Measurements from ENCODE around the gene USO1.

The USO1 gene

DNA sequence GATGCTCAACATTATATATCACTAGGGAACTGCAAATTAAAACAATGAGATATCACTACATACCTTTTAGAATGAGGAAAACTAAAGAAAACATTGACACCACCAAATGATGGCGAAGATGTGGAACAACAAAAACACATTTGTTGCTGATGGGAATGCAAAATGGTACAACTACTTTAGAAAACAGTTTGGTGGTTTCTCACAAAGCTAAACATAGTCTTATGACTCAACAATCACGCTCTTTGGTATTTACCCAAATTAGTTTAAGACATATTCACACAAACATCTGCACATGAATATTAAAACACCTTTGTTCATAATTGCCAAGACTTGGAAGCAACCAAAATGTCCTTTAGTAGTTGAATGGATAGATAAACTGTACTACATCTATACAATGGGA is 53.2 kb downstream of the USO1 start:
- no CpG with 5 or more reads among the region's 2 CpGs for WGBS (ENCODE audit: extremely low coverage, insufficient coverage, low lambda C conversion rate)
- Histone ChIP-seq H2AK5ac (ENCODE audit: low read length) (no peak overlapping the region), H3K56ac (ENCODE audit: low read length) (no peak overlapping the region), H3K4me3 (ENCODE audit: low read length) (no peak overlapping the region), H3K23ac (ENCODE audit: low read length) (no peak overlapping the region), H3K4me2 (ENCODE audit: low read length) (no peak overlapping the region), H3K79me1 (ENCODE audit: low read length) (no peaks in the 10 kb centered on the region), H3K9ac (ENCODE audit: low read length) (no peak overlapping the region), H3K4me1 (ENCODE audit: control insufficient read depth, low read depth, low read length) (no peaks in the 10 kb centered on the region), H2BK15ac (replicated peaks; ENCODE audit: low read depth) (no peak overlapping the region), H3K36me3 (ENCODE audit: control insufficient read depth, insufficient read depth, low read length) (no peaks in the 10 kb centered on the region), H3K18ac (ENCODE audit: low read length) (no peak overlapping the region), H3K27ac (ENCODE audit: low read depth, low read length) (no peak overlapping the region), H4K5ac (ENCODE audit: low read length) (no peak overlapping the region), H3K4ac (ENCODE audit: low read depth, low read length) (no peak overlapping the region), H3K27me3 (ENCODE audit: insufficient read depth, low read length, poor library complexity) (no peaks in the 10 kb centered on the region), H2BK120ac (ENCODE audit: low read depth, low read length) (no peak overlapping the region), H4K8ac (ENCODE audit: low read depth, low read length) (no peak overlapping the region), H3K79me2 (ENCODE audit: control insufficient read depth, insufficient read depth, low read length) (no peaks in the 10 kb centered on the region), H2BK5ac (ENCODE audit: low read length) (no peak overlapping the region)
- DNase-seq, result no peak

DNA sequence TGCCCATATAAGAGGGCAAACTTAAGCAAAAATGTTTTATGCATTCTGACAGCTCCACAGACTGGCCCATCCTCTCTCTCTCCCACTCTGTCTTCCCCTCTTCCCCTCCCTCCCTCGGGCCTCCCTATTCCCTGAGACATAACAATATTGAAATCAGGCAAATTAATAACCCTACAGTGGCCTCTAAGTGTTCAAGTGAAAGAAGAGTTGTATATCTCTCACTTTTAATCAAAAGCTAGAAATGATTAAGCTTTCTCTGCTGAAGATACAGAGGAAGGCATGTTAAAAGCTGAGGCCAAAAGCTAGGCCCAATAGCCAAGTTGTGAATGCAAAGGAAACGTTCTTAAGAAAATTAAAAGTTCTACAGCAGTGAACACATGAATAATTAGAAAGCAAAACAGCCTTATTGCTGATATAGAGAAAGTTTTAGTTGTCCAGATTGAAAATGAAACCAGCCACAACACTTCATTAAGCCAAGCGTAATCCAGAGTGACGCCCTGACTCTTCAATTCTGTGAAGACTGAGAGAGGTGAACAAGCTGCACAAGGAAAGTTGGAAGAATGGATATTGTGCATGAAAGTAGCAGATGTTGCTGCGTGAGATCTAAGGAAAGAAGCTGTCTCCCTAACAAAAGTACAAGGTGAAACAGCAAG is 54.9 kb downstream of the USO1 start:
- DNase-seq, result no peak
- H4K5ac ChIP-seq (ENCODE audit: low read length), result no peak overlapping the region
- H3K27me3 ChIP-seq (ENCODE audit: insufficient read depth, low read length, poor library complexity), result no peaks in the 10 kb centered on the region
- no peak overlapping the region for H3K56ac ChIP-seq (ENCODE audit: low read length)
- H3K27ac ChIP-seq (ENCODE audit: low read depth, low read length), result no peak overlapping the region
- no peak overlapping the region for H2BK5ac ChIP-seq (ENCODE audit: low read length)
- no peak overlapping the region for H3K4ac ChIP-seq (ENCODE audit: low read depth, low read length)
- H3K4me1 ChIP-seq (ENCODE audit: control insufficient read depth, low read depth, low read length), result no peaks in the 10 kb centered on the region
- no peak overlapping the region for H4K8ac ChIP-seq (ENCODE audit: low read depth, low read length)
- H2BK120ac ChIP-seq (ENCODE audit: low read depth, low read length), result no peak overlapping the region
- H3K4me2 ChIP-seq (ENCODE audit: low read length), result no peak overlapping the region
- no peak overlapping the region for H2BK15ac ChIP-seq (replicated peaks; ENCODE audit: low read depth)
- no peak overlapping the region for H3K23ac ChIP-seq (ENCODE audit: low read length)
- no peak overlapping the region for H3K4me3 ChIP-seq (ENCODE audit: low read length)
- H3K79me2 ChIP-seq (ENCODE audit: control insufficient read depth, insufficient read depth, low read length), result no peaks in the 10 kb centered on the region
- H3K9ac ChIP-seq (ENCODE audit: low read length), result no peak overlapping the region
- H3K18ac ChIP-seq (ENCODE audit: low read length), result no peak overlapping the region
- H2AK5ac ChIP-seq (ENCODE audit: low read length), result no peak overlapping the region
- H3K36me3 ChIP-seq (ENCODE audit: control insufficient read depth, insufficient read depth, low read length), result peaks cover 1% of the 10 kb centered on the region
- H3K79me1 ChIP-seq (ENCODE audit: low read length), result no peaks in the 10 kb centered on the region
- WGBS (ENCODE audit: extremely low coverage, insufficient coverage, low lambda C conversion rate), result no CpG with 5 or more reads among the region's 5 CpGs

DNA sequence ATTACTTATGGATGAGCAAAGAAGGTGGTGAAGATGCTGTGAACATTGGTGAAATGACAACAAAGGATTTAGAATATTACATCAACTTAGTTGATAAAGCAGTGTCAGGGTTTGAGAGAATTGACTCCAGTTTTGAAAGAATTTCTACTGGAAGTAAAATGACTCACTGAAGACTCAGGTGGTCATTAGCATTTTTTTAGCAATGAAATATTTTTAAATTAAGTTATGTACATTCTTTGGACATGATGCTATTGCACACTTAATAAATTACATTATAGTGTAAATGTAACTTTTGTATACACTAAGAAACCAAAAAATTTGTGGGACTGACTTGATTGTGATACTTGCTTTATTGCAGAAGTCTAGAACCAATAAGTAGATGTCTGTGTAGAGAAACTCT is 56.9 kb downstream of the USO1 start:
- H3K56ac ChIP-seq (ENCODE audit: low read length), result no peak overlapping the region
- no peak overlapping the region for H2BK120ac ChIP-seq (ENCODE audit: low read depth, low read length)
- no peak overlapping the region for H3K4ac ChIP-seq (ENCODE audit: low read depth, low read length)
- H3K79me2 ChIP-seq (ENCODE audit: control insufficient read depth, insufficient read depth, low read length), result no peaks in the 10 kb centered on the region
- no peak overlapping the region for H3K27ac ChIP-seq (ENCODE audit: low read depth, low read length)
- H3K18ac ChIP-seq (ENCODE audit: low read length), result no peak overlapping the region
- no peak overlapping the region for H4K5ac ChIP-seq (ENCODE audit: low read length)
- H3K36me3 ChIP-seq (ENCODE audit: control insufficient read depth, insufficient read depth, low read length), result peaks cover 1% of the 10 kb centered on the region
- H3K23ac ChIP-seq (ENCODE audit: low read length), result no peak overlapping the region
- no peak overlapping the region for H3K9ac ChIP-seq (ENCODE audit: low read length)
- no peak overlapping the region for H2BK5ac ChIP-seq (ENCODE audit: low read length)
- no peak overlapping the region for H2BK15ac ChIP-seq (replicated peaks; ENCODE audit: low read depth)
- DNase-seq, result no peak
- no peaks in the 10 kb centered on the region for H3K79me1 ChIP-seq (ENCODE audit: low read length)
- no peaks in the 10 kb centered on the region for H3K27me3 ChIP-seq (ENCODE audit: insufficient read depth, low read length, poor library complexity)
- H3K4me2 ChIP-seq (ENCODE audit: low read length), result no peak overlapping the region
- no peak overlapping the region for H4K8ac ChIP-seq (ENCODE audit: low read depth, low read length)
- H3K4me1 ChIP-seq (ENCODE audit: control insufficient read depth, low read depth, low read length), result no peaks in the 10 kb centered on the region
- no peak overlapping the region for H3K4me3 ChIP-seq (ENCODE audit: low read length)
- H2AK5ac ChIP-seq (ENCODE audit: low read length), result no peak overlapping the region

DNA sequence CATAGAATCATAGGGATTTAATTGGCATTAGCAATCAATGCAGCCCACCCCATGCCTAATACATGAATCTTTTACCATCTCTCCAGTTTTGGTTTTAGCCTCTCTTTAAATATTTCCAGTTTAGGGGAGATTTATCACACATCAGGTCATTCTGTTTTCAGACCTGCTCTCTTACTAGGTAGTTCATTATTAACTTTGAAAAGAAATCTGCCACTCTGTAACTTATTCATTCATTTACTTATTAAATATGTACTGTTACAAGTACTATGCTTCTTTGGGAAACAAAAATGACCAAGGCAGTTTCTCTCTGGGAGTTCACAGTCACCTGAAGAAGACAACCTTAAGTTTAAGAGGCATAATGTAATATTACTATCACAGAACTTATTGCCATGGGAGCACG is 62.1 kb downstream of the USO1 start:
- H3K79me1 ChIP-seq (ENCODE audit: low read length), result no peaks in the 10 kb centered on the region
- H3K79me2 ChIP-seq (ENCODE audit: control insufficient read depth, insufficient read depth, low read length), result no peaks in the 10 kb centered on the region
- H3K4me2 ChIP-seq (ENCODE audit: low read length), result no peak overlapping the region
- H3K27ac ChIP-seq (ENCODE audit: low read depth, low read length), result no peak overlapping the region
- H3K36me3 ChIP-seq (ENCODE audit: control insufficient read depth, insufficient read depth, low read length), result peaks cover 1% of the 10 kb centered on the region
- no peak overlapping the region for H3K9ac ChIP-seq (ENCODE audit: low read length)
- no peaks in the 10 kb centered on the region for H3K27me3 ChIP-seq (ENCODE audit: insufficient read depth, low read length, poor library complexity)
- H3K56ac ChIP-seq (ENCODE audit: low read length), result no peak overlapping the region
- no peak overlapping the region for H2BK15ac ChIP-seq (replicated peaks; ENCODE audit: low read depth)
- no peak for DNase-seq
- no peak overlapping the region for H2BK120ac ChIP-seq (ENCODE audit: low read depth, low read length)
- no peak overlapping the region for H4K5ac ChIP-seq (ENCODE audit: low read length)
- no peak overlapping the region for H2BK5ac ChIP-seq (ENCODE audit: low read length)
- no peak overlapping the region for H3K18ac ChIP-seq (ENCODE audit: low read length)
- no peak overlapping the region for H3K4me3 ChIP-seq (ENCODE audit: low read length)
- no peak overlapping the region for H3K4ac ChIP-seq (ENCODE audit: low read depth, low read length)
- H2AK5ac ChIP-seq (ENCODE audit: low read length), result no peak overlapping the region
- H4K8ac ChIP-seq (ENCODE audit: low read depth, low read length), result no peak overlapping the region
- H3K23ac ChIP-seq (ENCODE audit: low read length), result no peak overlapping the region
- no CpG with 5 or more reads among the region's 1 CpG for WGBS (ENCODE audit: extremely low coverage, insufficient coverage, low lambda C conversion rate)
- H3K4me1 ChIP-seq (ENCODE audit: control insufficient read depth, low read depth, low read length), result no peaks in the 10 kb centered on the region

DNA sequence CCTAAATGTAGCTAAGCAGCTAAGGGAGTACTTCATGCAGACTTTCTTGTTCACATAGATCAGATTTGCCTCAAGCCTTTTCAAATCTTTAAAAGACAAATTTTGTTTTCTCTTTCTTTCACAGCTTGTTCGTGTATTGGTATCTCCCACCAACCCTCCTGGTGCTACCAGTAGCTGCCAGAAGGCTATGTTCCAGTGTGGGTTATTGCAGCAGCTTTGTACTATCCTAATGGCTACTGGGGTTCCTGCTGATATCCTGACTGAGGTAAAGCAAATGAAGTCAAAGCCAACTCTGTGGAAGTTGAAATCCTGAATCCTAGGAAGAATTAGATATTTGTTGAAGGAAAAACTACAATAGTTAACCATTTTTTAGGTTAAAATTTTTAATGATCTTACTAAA is 62.6 kb downstream of the USO1 start:
- WGBS (ENCODE audit: extremely low coverage, insufficient coverage, low lambda C conversion rate), result no CpG with 5 or more reads among the region's 1 CpG

DNA sequence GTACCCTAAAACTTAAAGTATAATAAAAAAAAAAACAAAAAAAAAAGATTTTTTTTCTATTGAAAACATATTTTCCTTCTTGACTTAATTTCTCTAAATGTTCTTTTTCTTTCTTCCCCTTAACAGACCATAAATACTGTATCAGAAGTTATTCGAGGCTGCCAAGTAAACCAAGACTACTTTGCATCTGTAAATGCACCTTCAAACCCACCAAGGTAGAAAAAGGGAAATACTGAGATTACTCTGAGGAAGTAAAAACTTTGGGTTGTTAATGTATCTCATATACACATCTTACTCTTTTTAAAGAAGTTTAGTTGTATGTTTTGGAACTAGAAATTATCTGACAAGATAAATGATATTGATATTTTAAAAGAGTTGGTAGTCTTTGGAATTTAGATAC is 65.6 kb downstream of the USO1 start:
- no peak overlapping the region for H3K4me2 ChIP-seq (ENCODE audit: low read length)
- no peak overlapping the region for H2BK5ac ChIP-seq (ENCODE audit: low read length)
- no peak overlapping the region for H4K5ac ChIP-seq (ENCODE audit: low read length)
- H3K4me3 ChIP-seq (ENCODE audit: low read length), result no peak overlapping the region
- no peak overlapping the region for H2BK120ac ChIP-seq (ENCODE audit: low read depth, low read length)
- H3K9ac ChIP-seq (ENCODE audit: low read length), result no peak overlapping the region
- H3K36me3 ChIP-seq (ENCODE audit: control insufficient read depth, insufficient read depth, low read length), result no peaks in the 10 kb centered on the region
- H4K8ac ChIP-seq (ENCODE audit: low read depth, low read length), result no peak overlapping the region
- no peak overlapping the region for H3K4ac ChIP-seq (ENCODE audit: low read depth, low read length)
- no peak overlapping the region for H2BK15ac ChIP-seq (replicated peaks; ENCODE audit: low read depth)
- no CpG with 5 or more reads among the region's 1 CpG for WGBS (ENCODE audit: extremely low coverage, insufficient coverage, low lambda C conversion rate)
- H3K4me1 ChIP-seq (ENCODE audit: control insufficient read depth, low read depth, low read length), result no peaks in the 10 kb centered on the region
- no peak overlapping the region for H3K56ac ChIP-seq (ENCODE audit: low read length)
- no peak overlapping the region for H2AK5ac ChIP-seq (ENCODE audit: low read length)
- H3K27ac ChIP-seq (ENCODE audit: low read depth, low read length), result no peak overlapping the region
- no peak overlapping the region for H3K18ac ChIP-seq (ENCODE audit: low read length)
- no peak for DNase-seq
- no peak overlapping the region for H3K23ac ChIP-seq (ENCODE audit: low read length)
- H3K79me2 ChIP-seq (ENCODE audit: control insufficient read depth, insufficient read depth, low read length), result no peaks in the 10 kb centered on the region
- H3K79me1 ChIP-seq (ENCODE audit: low read length), result no peaks in the 10 kb centered on the region
- H3K27me3 ChIP-seq (ENCODE audit: insufficient read depth, low read length, poor library complexity), result no peaks in the 10 kb centered on the region

More for the DNA sequence above, 62.6 kb downstream of the USO1 start:
- no peak overlapping the region for H3K4me3 ChIP-seq (ENCODE audit: low read length)
- no peaks in the 10 kb centered on the region for H3K79me1 ChIP-seq (ENCODE audit: low read length)
- H4K8ac ChIP-seq (ENCODE audit: low read depth, low read length), result no peak overlapping the region
- no peak for DNase-seq
- H2AK5ac ChIP-seq (ENCODE audit: low read length), result no peak overlapping the region
- H3K56ac ChIP-seq (ENCODE audit: low read length), result no peak overlapping the region
- peaks cover 1% of the 10 kb centered on the region for H3K36me3 ChIP-seq (ENCODE audit: control insufficient read depth, insufficient read depth, low read length)
- H2BK15ac ChIP-seq (replicated peaks; ENCODE audit: low read depth), result no peak overlapping the region
- H3K79me2 ChIP-seq (ENCODE audit: control insufficient read depth, insufficient read depth, low read length), result no peaks in the 10 kb centered on the region
- no peak overlapping the region for H2BK120ac ChIP-seq (ENCODE audit: low read depth, low read length)
- no peak overlapping the region for H3K4me2 ChIP-seq (ENCODE audit: low read length)
- no peak overlapping the region for H4K5ac ChIP-seq (ENCODE audit: low read length)
- no peaks in the 10 kb centered on the region for H3K4me1 ChIP-seq (ENCODE audit: control insufficient read depth, low read depth, low read length)
- H3K27ac ChIP-seq (ENCODE audit: low read depth, low read length), result no peak overlapping the region
- no peak overlapping the region for H2BK5ac ChIP-seq (ENCODE audit: low read length)
- no peak overlapping the region for H3K4ac ChIP-seq (ENCODE audit: low read depth, low read length)
- no peaks in the 10 kb centered on the region for H3K27me3 ChIP-seq (ENCODE audit: insufficient read depth, low read length, poor library complexity)
- no peak overlapping the region for H3K23ac ChIP-seq (ENCODE audit: low read length)
- no peak overlapping the region for H3K18ac ChIP-seq (ENCODE audit: low read length)
- H3K9ac ChIP-seq (ENCODE audit: low read length), result no peak overlapping the region
